Stimulated activated CD8-positive, alpha-beta memory T cell treated with anti-CD3 and anti-CD28 coated beads, Interleukin-2, amount 100 ng/mL, for 48 hours (primary cell): ENCODE results near the gene ANGPTL8.
A peak's percentile ranks its signal among the peaks of the same experiment; 100 is the strongest.

ENCODE experiments used
- DNase-seq, 2 donors: peaks; one replicate each; pipeline ENCODE4 v3.0.0-alpha.2; 2020; ENCODE audit warnings: low read depth in 2 of 2

Gene ANGPTL8

GRCh38 chr19:11261431-11261970 is 22.1 kb downstream of the ANGPTL8 start:
- no peak for DNase-seq

- peak; percentile 19 to 20 for DNase-seq
Measured at GRCh38 chr19:11261971-11262839, 22.8 kb downstream of the ANGPTL8 start, which contains the start of gene DOCK6. DOCK6 (minus strand) TSS chr19:11262524; CDS start chr19:11262440, 84 bp downstream.

GRCh38 chr19:11263726-11264125 is 24.3 kb downstream of the ANGPTL8 start:
- no peak for DNase-seq

- no peak for DNase-seq
Measured at GRCh38 chr19:11264452-11265176, 25.2 kb downstream of the ANGPTL8 start.

GRCh38 chr19:11265177-11265784 is 25.9 kb downstream of the ANGPTL8 start:
- DNase-seq = no peak

GRCh38 chr19:11265785-11266236 is 26.4 kb downstream of the ANGPTL8 start:
- no peak for DNase-seq

- DNase-seq = no peak
Measured at GRCh38 chr19:11267316-11268085, 28.1 kb downstream of the ANGPTL8 start.

GRCh38 chr19:11268783-11269267 is 29.4 kb downstream of the ANGPTL8 start:
- no peak for DNase-seq

- DNase-seq = no peak
Measured at GRCh38 chr19:11269408-11269807, 30.0 kb downstream of the ANGPTL8 start.

GRCh38 chr19:11273296-11273695 is 33.9 kb downstream of the ANGPTL8 start:
- no peak for DNase-seq

GRCh38 chr19:11273989-11274388 is 34.6 kb downstream of the ANGPTL8 start:
- DNase-seq = no peak

GRCh38 chr19:11274533-11275086 is 35.2 kb downstream of the ANGPTL8 start:
- DNase-seq = no peak

- DNase-seq = no peak
Measured at GRCh38 chr19:11278670-11279069, 39.3 kb downstream of the ANGPTL8 start.

GRCh38 chr19:11279505-11280236 is 40.3 kb downstream of the ANGPTL8 start:
- peak in 1 of 2 donors; percentile 13 for DNase-seq

GRCh38 chr19:11281356-11282049 is 42.1 kb downstream of the ANGPTL8 start:
- no peak for DNase-seq

- no peak for DNase-seq
Measured at GRCh38 chr19:11284515-11284914, 45.1 kb downstream of the ANGPTL8 start.

- no peak for DNase-seq
Measured at GRCh38 chr19:11286312-11286974, 47.0 kb downstream of the ANGPTL8 start.

- no peak for DNase-seq
Measured at GRCh38 chr19:11288349-11288748, 48.9 kb downstream of the ANGPTL8 start.

- DNase-seq = no peak
Measured at GRCh38 chr19:11290256-11290655, 50.8 kb downstream of the ANGPTL8 start.
